Measurements from ENCODE around the gene ARHGAP42.

DNA sequence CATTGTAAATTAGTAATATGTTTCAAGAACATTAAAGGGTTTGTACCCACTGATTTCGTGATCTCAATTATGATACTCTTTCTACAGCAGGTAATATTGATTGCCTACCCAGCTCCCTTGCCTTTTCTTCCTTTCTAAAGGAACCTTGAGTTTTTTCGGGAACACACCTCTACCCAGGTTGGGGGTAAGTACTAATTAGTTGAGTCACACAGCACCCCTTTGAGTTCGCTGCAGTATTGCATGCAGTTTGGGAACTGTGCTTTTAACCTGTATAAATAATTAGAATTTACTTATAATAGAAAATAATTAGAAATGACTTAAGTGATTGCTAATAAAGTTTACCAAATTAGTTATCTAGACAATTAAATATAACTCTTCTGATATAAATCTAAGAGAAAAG, 24.9 kb downstream of the ARHGAP42 start:
- TF ChIP-seq POLR2A (IDR thresholded peaks at IDR 0.05): no peak
- TF ChIP-seq, protein P1, sequence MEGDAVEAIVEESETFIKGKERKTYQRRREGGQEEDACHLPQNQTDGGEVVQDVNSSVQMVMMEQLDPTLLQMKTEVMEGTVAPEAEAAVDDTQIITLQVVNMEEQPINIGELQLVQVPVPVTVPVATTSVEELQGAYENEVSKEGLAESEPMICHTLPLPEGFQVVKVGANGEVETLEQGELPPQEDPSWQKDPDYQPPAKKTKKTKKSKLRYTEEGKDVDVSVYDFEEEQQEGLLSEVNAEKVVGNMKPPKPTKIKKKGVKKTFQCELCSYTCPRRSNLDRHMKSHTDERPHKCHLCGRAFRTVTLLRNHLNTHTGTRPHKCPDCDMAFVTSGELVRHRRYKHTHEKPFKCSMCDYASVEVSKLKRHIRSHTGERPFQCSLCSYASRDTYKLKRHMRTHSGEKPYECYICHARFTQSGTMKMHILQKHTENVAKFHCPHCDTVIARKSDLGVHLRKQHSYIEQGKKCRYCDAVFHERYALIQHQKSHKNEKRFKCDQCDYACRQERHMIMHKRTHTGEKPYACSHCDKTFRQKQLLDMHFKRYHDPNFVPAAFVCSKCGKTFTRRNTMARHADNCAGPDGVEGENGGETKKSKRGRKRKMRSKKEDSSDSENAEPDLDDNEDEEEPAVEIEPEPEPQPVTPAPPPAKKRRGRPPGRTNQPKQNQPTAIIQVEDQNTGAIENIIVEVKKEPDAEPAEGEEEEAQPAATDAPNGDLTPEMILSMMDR (IDR thresholded peaks at IDR 0.05): no peak

All from adrenal gland (tissue), 5 donors.